HEK293 (cell line): Measurements from ENCODE around the gene SPACA4.
A peak's percentile ranks its signal among the peaks of the same experiment; 100 is the strongest.

Experiments used
- CTCF ChIA-PET: fragments of 350-600 bp; formaldehyde crosslinking; extraction: SDS; loops from one replicate; lab custom pipeline; 2021; ENCODE audit warnings: antibody characterized with exemption; lab: Yijun Ruan, JAX
- POLR2A ChIA-PET: fragments of 300-600 bp; formaldehyde crosslinking; extraction: SDS; loops from one replicate; lab custom pipeline; 2020; ENCODE audit warnings: antibody characterized with exemption, inconsistent platforms; lab: Yijun Ruan, JAX
- H3K27ac ChIP-seq: fragments of 200-500 bp; sonication (Bioruptor generic); 2 replicates; pipeline ENCODE4 v1.5.1; 2014; ENCODE audit warnings: low read depth, low read length, control low read depth, inconsistent platforms; ENCODE audit errors: extremely low read depth
- H3K36me3 ChIP-seq, 2 experiments: fragments of 200-500 bp in 1 of 2; sonication (Bioruptor generic) in 1 of 2; 1 replicate in 1 of 2; 2 replicates in 1 of 2; pipeline ENCODE4 v1.5.1; 2014 to 2017; ENCODE audit warnings: inconsistent platforms in 2 of 2, low read length in 2 of 2; ENCODE audit not compliant: control insufficient read depth in 2 of 2, insufficient read depth in 1 of 2
- H3K4me1 ChIP-seq: fragments of 200-500 bp; sonication (Bioruptor generic); 2 replicates; pipeline ENCODE4 v1.5.1; 2014; ENCODE audit warnings: mild to moderate bottlenecking, low read length, inconsistent platforms; ENCODE audit not compliant: control insufficient read depth, insufficient read depth
- H3K4me3 ChIP-seq: 2 replicates; pipeline ENCODE4 v1.5.1; 2011; ENCODE audit warnings: low read depth, mild to moderate bottlenecking, control low read depth, low read length, moderate library complexity
- H3K9me3 ChIP-seq: fragments of 200-500 bp; sonication (Bioruptor generic); 2 replicates; pipeline ENCODE4 v1.5.1; 2014; ENCODE audit warnings: low read depth, low read length, inconsistent platforms; ENCODE audit not compliant: control insufficient read depth, insufficient read depth
- GFI1B ChIP-seq: fragments of 450-650 bp; formaldehyde crosslinking; IDR thresholded peaks from 2 replicates; pipeline ENCODE4 v1.5.1; 2016; ENCODE audit warnings: missing biosample characterization, missing genetic modification characterization
- GLIS2 ChIP-seq: fragments of 450-650 bp; formaldehyde crosslinking; IDR thresholded peaks from 2 replicates; pipeline ENCODE4 v1.5.1; 2016; ENCODE audit warnings: missing biosample characterization, missing genetic modification characterization
- KLF7 ChIP-seq: fragments of 450-650 bp; formaldehyde crosslinking; IDR thresholded peaks from 2 replicates; pipeline ENCODE4 v1.5.1; 2016; ENCODE audit warnings: missing biosample characterization, missing genetic modification characterization, borderline replicate concordance
- KLF8 ChIP-seq: fragments of 450-650 bp; formaldehyde crosslinking; IDR thresholded peaks from 2 replicates; pipeline ENCODE4 v1.5.1; 2016; ENCODE audit warnings: missing biosample characterization, missing genetic modification characterization
- PRDM1 ChIP-seq: fragments of 450-650 bp; formaldehyde crosslinking; IDR thresholded peaks from 2 replicates; pipeline ENCODE4; 2016; ENCODE audit warnings: missing biosample characterization, missing genetic modification characterization
- SCRT2 ChIP-seq: fragments of 450-650 bp; formaldehyde crosslinking; IDR thresholded peaks from 2 replicates; pipeline ENCODE4 v1.5.1; 2016; ENCODE audit warnings: missing biosample characterization, missing genetic modification characterization
- ZFP69B ChIP-seq: fragments of 450-650 bp; formaldehyde crosslinking; IDR thresholded peaks from 2 replicates; pipeline ENCODE4 v1.5.1; 2016; ENCODE audit warnings: missing biosample characterization, missing genetic modification characterization
- ZIC2 ChIP-seq: fragments of 450-650 bp; formaldehyde crosslinking; IDR thresholded peaks from 2 replicates; pipeline ENCODE4 v1.5.1; 2016; ENCODE audit warnings: missing biosample characterization, missing genetic modification characterization
- ZNF157 ChIP-seq: fragments of 450-650 bp; formaldehyde crosslinking; IDR thresholded peaks from 2 replicates; pipeline ENCODE4 v1.5.1; 2016; ENCODE audit warnings: missing biosample characterization, missing genetic modification characterization
- ZNF221 ChIP-seq: fragments of 450-650 bp; formaldehyde crosslinking; IDR thresholded peaks from 2 replicates; pipeline ENCODE4 v1.5.1; 2017; ENCODE audit warnings: missing biosample characterization, missing genetic modification characterization, borderline replicate concordance
- ZNF501 ChIP-seq: fragments of 450-650 bp; formaldehyde crosslinking; IDR thresholded peaks from 2 replicates; pipeline ENCODE4 v1.5.1; 2016; ENCODE audit warnings: missing biosample characterization, missing genetic modification characterization
- ZNF555 ChIP-seq: fragments of 450-650 bp; formaldehyde crosslinking; conservative IDR thresholded peaks from 2 replicates; pipeline ENCODE4 v1.5.1; 2017; ENCODE audit warnings: missing biosample characterization, mild to moderate bottlenecking, missing genetic modification characterization, inconsistent platforms
- ZNF585B ChIP-seq: fragments of 450-650 bp; formaldehyde crosslinking; IDR thresholded peaks from 2 replicates; pipeline ENCODE4 v1.5.1; 2016; ENCODE audit warnings: missing biosample characterization, missing genetic modification characterization
- ZNF600 ChIP-seq: fragments of 450-650 bp; formaldehyde crosslinking; IDR thresholded peaks from 2 replicates; pipeline ENCODE4 v1.5.1; 2016; ENCODE audit warnings: missing biosample characterization, missing genetic modification characterization
- ZNF626 ChIP-seq: fragments of 450-650 bp; sonication (Bioruptor Pico); formaldehyde crosslinking; IDR thresholded peaks from 2 replicates; pipeline ENCODE4 v1.5.1; 2018; ENCODE audit warnings: missing biosample characterization, missing genetic modification characterization, inconsistent platforms
- ZNF701 ChIP-seq: fragments of 450-650 bp; formaldehyde crosslinking; IDR thresholded peaks from 2 replicates; pipeline ENCODE4 v1.5.1; 2016; ENCODE audit warnings: missing biosample characterization, missing genetic modification characterization
- ZNF785 ChIP-seq: fragments of 450-650 bp; formaldehyde crosslinking; IDR thresholded peaks from 2 replicates; pipeline ENCODE4 v1.5.1; 2016; ENCODE audit warnings: missing biosample characterization, missing genetic modification characterization
- ZNF791 ChIP-seq: fragments of 450-650 bp; formaldehyde crosslinking; IDR thresholded peaks from 2 replicates; pipeline ENCODE4 v1.5.1; 2016; ENCODE audit warnings: missing biosample characterization, missing genetic modification characterization
- ZSCAN23 ChIP-seq: fragments of 450-650 bp; formaldehyde crosslinking; IDR thresholded peaks from 2 replicates; pipeline ENCODE4 v1.5.1; 2016; ENCODE audit warnings: missing biosample characterization, missing genetic modification characterization
- TF ChIP-seq, protein P1 (sequence below): fragments of 450-650 bp; formaldehyde crosslinking; IDR thresholded peaks from 2 replicates; pipeline ENCODE4 v1.5.1; 2017; ENCODE audit warnings: missing biosample characterization, missing genetic modification characterization
- TF ChIP-seq, protein P2 (sequence below): fragments of 450-650 bp; formaldehyde crosslinking; IDR thresholded peaks from 2 replicates; pipeline ENCODE4 v1.5.1; 2017; ENCODE audit warnings: missing biosample characterization, missing genetic modification characterization
- TF ChIP-seq, protein P3 (sequence below): fragments of 450-650 bp; formaldehyde crosslinking; IDR thresholded peaks from 2 replicates; pipeline ENCODE4 v1.5.1; 2016; ENCODE audit warnings: missing biosample characterization, missing genetic modification characterization
- TF ChIP-seq, protein P4 (sequence below): fragments of 450-650 bp; formaldehyde crosslinking; optimal IDR thresholded peaks from 2 replicates; pipeline ENCODE3; 2016; ENCODE audit warnings: missing biosample characterization, mild to moderate bottlenecking, missing genetic modification characterization

Gene SPACA4

DNA sequence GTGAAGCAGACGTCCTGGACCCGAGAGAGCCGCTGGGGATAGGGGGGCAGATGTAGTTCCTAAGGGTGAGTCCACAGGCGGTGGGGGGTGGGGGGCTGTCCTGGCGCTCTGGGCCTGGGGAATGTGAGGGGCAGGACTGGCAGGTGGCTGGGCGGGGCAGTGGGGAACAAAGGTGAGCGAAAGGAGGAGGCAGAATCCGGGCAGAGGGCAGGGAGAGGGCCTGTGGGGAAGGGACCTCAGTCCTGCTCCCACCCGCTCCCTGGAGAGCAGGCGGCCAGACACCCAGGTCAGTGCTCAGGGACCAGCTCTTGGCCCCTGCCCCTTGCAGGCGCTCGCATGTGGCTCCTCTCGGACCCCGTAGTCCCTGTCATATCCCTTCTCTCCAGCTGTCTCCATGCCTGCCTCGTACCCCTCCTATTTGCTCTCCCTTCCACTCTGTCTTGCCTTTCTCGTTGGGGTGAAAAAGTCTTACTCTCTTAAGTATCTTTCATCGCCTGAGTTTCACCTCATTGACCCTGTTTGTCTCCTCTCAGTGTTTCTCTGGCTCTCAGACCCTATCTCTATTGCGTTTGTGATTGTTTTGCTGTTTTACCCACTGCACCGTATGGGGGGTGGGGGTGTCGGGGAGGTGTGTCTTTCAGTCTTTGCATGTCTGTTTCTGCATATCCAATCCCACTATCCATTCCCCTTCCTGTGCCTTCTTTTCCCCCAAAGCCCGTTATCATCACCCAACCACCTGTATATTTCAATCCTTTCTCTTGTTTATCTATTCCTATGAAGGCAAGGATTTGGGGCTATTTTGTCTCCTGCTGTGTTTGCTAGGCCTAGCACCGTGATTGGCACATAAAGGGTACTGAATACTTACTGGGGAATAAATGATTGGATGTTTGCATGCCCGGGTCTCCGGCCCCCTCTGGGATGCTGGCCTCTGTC, 18.5 kb downstream of the SPACA4 start:
- Histone ChIP-seq H3K9me3 (no peaks in the 10 kb centered on the region), H3K4me1 (peaks cover 10% of the 10 kb centered on the region), H3K27ac (peak overlapping the region; percentile 37; the same call in 1 of the 2 replicates), H3K4me3 (peak overlapping the region; percentile 51), H3K36me3 (peaks cover 0 to 29% of the 10 kb centered on the region in 2 experiments; a peak in 1 of 3 replicates)
- CTCF ChIA-PET = interaction anchor here (0.8 kb wide), 1 partner anchor 16 kb away, joined by 4 read pairs; no protein-coding TSS in a partner anchor
- POLR2A ChIA-PET = interaction anchor here (0.5 to 3.3 kb wide), 2 partner anchors 10 to 1585 kb away, joined by 4 to 28 read pairs; partner anchors contain the start of gene FAM83E
- TF ChIP-seq, protein P1, sequence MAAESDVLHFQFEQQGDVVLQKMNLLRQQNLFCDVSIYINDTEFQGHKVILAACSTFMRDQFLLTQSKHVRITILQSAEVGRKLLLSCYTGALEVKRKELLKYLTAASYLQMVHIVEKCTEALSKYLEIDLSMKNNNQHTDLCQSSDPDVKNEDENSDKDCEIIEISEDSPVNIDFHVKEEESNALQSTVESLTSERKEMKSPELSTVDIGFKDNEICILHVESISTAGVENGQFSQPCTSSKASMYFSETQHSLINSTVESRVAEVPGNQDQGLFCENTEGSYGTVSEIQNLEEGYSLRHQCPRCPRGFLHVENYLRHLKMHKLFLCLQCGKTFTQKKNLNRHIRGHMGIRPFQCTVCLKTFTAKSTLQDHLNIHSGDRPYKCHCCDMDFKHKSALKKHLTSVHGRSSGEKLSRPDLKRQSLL (tag by site-specific recombination) = no peak
- TF ChIP-seq GFI1B (tag by site-specific recombination) (no peak), ZNF157 (tag by site-specific recombination) (no peak), PRDM1 (tag by site-specific recombination) (peak; percentile 74), ZNF501 (tag by site-specific recombination) (no peak), ZNF585B (no peak), GLIS2 (tag by site-specific recombination) (no peak), SCRT2 (tag by site-specific recombination) (0 out of 2 replicates have a peak, but pooled peaks have one; percentile 27), KLF7 (tag by site-specific recombination) (0 out of 2 replicates have a peak, but pooled peaks have one; percentile 15)

DNA sequence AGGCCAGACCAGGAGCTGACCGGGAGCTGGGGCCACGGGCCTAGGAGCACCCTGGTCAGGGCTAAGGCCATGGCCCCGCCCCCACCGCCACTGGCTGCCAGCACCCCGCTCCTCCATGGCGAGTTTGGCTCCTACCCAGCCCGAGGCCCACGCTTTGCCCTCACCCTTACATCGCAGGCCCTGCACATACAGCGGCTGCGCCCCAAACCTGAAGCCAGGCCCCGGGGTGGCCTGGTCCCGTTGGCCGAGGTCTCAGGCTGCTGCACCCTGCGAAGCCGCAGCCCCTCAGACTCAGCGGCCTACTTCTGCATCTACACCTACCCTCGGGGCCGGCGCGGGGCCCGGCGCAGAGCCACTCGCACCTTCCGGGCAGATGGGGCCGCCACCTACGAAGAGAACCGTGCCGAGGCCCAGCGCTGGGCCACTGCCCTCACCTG, 19.4 kb downstream of the SPACA4 start:
- CTCF ChIA-PET = no interaction called here
- POLR2A ChIA-PET = interaction anchor here (0.5 kb wide), 1 partner anchor 1584 kb away, joined by 4 read pairs; no protein-coding TSS in a partner anchor
- TF ChIP-seq ZNF701 = no peak
- no peak for TF ChIP-seq ZNF626 (tag by site-specific recombination)
- TF ChIP-seq ZNF221 (tag by site-specific recombination) = no peak
- no peak for TF ChIP-seq ZSCAN23 (tag by site-specific recombination)
- no peak for TF ChIP-seq ZFP69B (tag by site-specific recombination)
- TF ChIP-seq ZNF555 (tag by site-specific recombination) = no peak
- TF ChIP-seq ZIC2 = no peak
- no peak for TF ChIP-seq ZNF600 (tag by site-specific recombination)
- TF ChIP-seq ZNF791 (tag by site-specific recombination) = no peak
- TF ChIP-seq, protein P2, sequence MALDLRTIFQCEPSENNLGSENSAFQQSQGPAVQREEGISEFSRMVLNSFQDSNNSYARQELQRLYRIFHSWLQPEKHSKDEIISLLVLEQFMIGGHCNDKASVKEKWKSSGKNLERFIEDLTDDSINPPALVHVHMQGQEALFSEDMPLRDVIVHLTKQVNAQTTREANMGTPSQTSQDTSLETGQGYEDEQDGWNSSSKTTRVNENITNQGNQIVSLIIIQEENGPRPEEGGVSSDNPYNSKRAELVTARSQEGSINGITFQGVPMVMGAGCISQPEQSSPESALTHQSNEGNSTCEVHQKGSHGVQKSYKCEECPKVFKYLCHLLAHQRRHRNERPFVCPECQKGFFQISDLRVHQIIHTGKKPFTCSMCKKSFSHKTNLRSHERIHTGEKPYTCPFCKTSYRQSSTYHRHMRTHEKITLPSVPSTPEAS = no peak
- TF ChIP-seq, protein P3, sequence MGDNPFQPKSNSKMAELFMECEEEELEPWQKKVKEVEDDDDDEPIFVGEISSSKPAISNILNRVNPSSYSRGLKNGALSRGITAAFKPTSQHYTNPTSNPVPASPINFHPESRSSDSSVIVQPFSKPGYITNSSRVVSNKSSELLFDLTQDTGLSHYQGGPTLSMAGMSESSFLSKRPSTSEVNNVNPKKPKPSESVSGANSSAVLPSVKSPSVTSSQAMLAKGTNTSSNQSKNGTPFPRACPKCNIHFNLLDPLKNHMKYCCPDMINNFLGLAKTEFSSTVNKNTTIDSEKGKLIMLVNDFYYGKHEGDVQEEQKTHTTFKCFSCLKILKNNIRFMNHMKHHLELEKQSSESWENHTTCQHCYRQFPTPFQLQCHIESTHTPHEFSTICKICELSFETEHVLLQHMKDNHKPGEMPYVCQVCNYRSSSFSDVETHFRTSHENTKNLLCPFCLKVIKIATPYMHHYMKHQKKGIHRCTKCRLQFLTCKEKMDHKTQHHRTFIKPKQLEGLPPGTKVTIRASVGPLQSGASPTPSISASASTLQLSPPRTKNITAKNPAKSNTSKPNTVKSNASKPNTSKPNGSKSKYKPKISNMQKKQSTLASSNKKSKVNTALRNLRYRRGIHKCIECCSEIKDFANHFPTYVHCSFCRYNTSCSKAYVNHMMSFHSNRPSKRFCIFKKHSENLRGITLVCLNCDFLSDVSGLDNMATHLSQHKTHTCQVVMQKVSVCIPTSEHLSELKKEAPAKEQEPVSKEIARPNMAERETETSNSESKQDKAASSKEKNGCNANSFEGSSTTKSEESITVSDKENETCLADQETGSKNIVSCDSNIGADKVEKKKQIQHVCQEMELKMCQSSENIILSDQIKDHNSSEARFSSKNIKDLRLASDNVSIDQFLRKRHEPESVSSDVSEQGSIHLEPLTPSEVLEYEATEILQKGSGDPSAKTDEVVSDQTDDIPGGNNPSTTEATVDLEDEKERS = no peak
- TF ChIP-seq ZNF785 (tag by site-specific recombination) = no peak
- TF ChIP-seq, protein P4, sequence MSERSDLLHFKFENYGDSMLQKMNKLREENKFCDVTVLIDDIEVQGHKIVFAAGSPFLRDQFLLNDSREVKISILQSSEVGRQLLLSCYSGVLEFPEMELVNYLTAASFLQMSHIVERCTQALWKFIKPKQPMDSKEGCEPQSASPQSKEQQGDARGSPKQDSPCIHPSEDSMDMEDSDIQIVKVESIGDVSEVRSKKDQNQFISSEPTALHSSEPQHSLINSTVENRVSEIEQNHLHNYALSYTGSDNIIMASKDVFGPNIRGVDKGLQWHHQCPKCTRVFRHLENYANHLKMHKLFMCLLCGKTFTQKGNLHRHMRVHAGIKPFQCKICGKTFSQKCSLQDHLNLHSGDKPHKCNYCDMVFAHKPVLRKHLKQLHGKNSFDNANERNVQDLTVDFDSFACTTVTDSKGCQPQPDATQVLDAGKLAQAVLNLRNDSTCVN = no peak
- TF ChIP-seq KLF8 = no peak

More for the DNA sequence above, 19.4 kb downstream of the SPACA4 start:
- H3K36me3 ChIP-seq = peaks cover 0 to 36% of the 10 kb centered on the region in 2 experiments; a peak in 1 of 3 replicates
- no peaks in the 10 kb centered on the region for H3K9me3 ChIP-seq
- H3K4me1 ChIP-seq = peaks cover 10% of the 10 kb centered on the region
- no peak overlapping the region for H3K4me3 ChIP-seq
- peak overlapping the region; percentile 20; the same call in 1 of the 2 replicates for H3K27ac ChIP-seq
